Measurements from ENCODE around the gene GPR42. TPM values are rescaled to one million over a fixed set of nuclear protein-coding genes. Genes with fewer than 3 reads are reported as not detected.

Gene GPR42
- total and polyA plus RNA-seq, 3 experiments from 2014 or later = not detected

DNA sequence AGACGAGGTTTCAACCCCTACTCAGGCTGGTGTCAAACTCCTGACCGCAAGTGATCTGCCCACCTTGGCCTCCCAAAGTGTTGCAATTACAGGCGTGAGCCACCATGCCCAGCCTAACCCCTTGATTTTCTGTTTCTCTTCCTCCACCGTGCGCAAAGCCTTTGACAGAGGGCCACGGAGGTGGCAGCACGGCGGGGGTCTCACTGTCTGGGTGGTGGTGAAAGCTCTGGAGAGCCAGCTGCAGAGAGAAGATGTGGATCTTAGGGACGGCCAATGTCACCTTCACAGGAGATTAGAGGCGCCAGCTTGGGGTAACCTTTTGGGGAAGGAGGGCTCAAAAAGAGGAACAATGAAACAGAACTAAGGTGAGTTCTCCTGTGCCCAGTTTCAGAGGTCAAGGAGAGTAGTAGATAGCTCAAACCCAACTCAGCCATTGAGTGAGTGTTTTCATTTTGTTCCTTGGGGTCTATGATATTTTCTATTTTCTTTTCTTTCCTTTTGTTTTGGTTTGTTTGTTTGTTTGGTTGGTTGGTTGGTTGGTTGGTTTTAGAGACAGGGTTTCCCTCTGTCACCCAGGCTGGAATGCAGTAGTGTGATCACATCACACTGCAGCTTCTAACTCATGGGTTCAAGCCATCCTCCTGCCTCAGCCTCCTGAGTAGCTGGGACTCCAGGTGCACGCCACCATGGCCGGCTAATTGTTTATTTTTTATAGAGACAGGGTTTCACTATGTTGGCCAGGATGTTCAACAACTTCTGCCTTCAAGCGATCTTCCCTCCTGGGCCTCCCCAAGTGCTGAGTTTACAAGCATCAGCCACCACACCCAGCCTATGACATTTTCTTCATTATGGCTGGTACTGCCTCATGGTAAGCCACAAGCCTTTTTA is 37.7 kb downstream of the GPR42 start:
- H3K27me3 Mint-ChIP-seq = peaks cover 5 to 8% of the 10 kb centered on the region in 2 donors
- CTCF ChIA-PET = interaction anchor here (0.5 kb wide), 1 partner anchor 601 kb away, joined by 3 read pairs; no protein-coding TSS in a partner anchor

DNA sequence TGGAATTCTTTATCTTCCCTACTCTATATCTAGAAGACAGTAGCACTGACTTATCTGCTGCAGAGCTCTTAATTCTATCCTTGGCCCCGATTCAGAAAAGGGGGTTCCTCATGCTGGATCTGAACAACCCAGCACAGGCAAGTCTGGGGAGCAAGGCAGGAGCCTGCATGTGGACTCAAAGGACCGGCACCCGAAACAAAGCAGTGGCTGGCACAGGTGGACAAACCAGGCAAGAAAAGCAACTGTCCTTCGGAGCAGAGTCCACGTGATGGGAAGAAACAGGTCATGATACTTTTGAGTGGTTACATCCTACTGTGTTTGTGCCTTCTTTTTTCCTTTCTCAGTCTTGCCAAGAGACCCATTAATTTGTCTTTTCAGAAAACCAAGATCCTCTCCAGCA is 38.3 kb downstream of the GPR42 start:
- Histone ChIP-seq H3K36me3 (ENCODE audit: insufficient read depth, low read length) (no peaks in the 10 kb centered on the region), H3K4me3 (ENCODE audit: low read length) (no peak overlapping the region), H3K27me3 (ENCODE audit: insufficient read depth, low read length, poor library complexity, severe bottlenecking) (peaks cover 6% of the 10 kb centered on the region), H3K9me3 (ENCODE audit: low read length) (no peaks in the 10 kb centered on the region), H3K27ac (ENCODE audit: low read depth, low read length) (no peak overlapping the region), H3K4me1 (ENCODE audit: insufficient read depth, low read length) (no peaks in the 10 kb centered on the region)
- Mint-ChIP-seq H3K9me3 (no peaks in the 10 kb centered on the region), H3K27me3 (peaks cover 5 to 9% of the 10 kb centered on the region in 2 donors), H3K4me1 (no peaks in the 10 kb centered on the region), H3K36me3 (peaks cover 0 to 3% (median 0%) of the 10 kb centered on the region in 3 donors), H3K27ac (no peak overlapping the region), H3K4me3 (no peak overlapping the region)
- CTCF ChIA-PET = no interaction called here
- POLR2A ChIA-PET = no interaction called here
- no peak for DNase-seq

More for the DNA sequence above, 37.7 kb downstream of the GPR42 start:
- H3K4me1 ChIP-seq (ENCODE audit: insufficient read depth, low read length) = no peaks in the 10 kb centered on the region
- no peak overlapping the region for H3K27ac ChIP-seq (ENCODE audit: low read depth, low read length)
- H3K9me3 ChIP-seq (ENCODE audit: low read length) = no peaks in the 10 kb centered on the region
- no peaks in the 10 kb centered on the region for H3K36me3 ChIP-seq (ENCODE audit: insufficient read depth, low read length)
- no peak overlapping the region for H3K27ac Mint-ChIP-seq
- POLR2A ChIA-PET = no interaction called here
- H3K4me3 Mint-ChIP-seq = no peak overlapping the region
- H3K4me3 ChIP-seq (ENCODE audit: low read length) = no peak overlapping the region
- DNase-seq = no peak
- peaks cover 0 to 3% (median 0%) of the 10 kb centered on the region in 3 donors for H3K36me3 Mint-ChIP-seq
- H3K9me3 Mint-ChIP-seq = no peaks in the 10 kb centered on the region
- no peaks in the 10 kb centered on the region for H3K4me1 Mint-ChIP-seq
- H3K27me3 ChIP-seq (ENCODE audit: insufficient read depth, low read length, poor library complexity, severe bottlenecking) = peaks cover 3% of the 10 kb centered on the region

- no peaks in the 10 kb centered on the region for H3K4me1 Mint-ChIP-seq
- Histone ChIP-seq H3K36me3 (ENCODE audit: insufficient read depth, low read length) (no peaks in the 10 kb centered on the region), H3K4me1 (ENCODE audit: insufficient read depth, low read length) (no peaks in the 10 kb centered on the region), H3K27me3 (ENCODE audit: insufficient read depth, low read length, poor library complexity, severe bottlenecking) (peaks cover 9% of the 10 kb centered on the region), H3K27ac (ENCODE audit: low read depth, low read length) (no peak overlapping the region), H3K4me3 (ENCODE audit: low read length) (no peak overlapping the region), H3K9me3 (ENCODE audit: low read length) (no peaks in the 10 kb centered on the region)
- H3K36me3 Mint-ChIP-seq = no peaks in the 10 kb centered on the region
- DNase-seq = no peak
- ChIA-PET CTCF (no interaction called here), POLR2A (no interaction called here)
- peaks cover 5 to 15% of the 10 kb centered on the region in 2 donors for H3K27me3 Mint-ChIP-seq
- H3K4me3 Mint-ChIP-seq = peak overlapping the region in 1 of 7 donors; percentile 32
- H3K9me3 Mint-ChIP-seq = no peaks in the 10 kb centered on the region
- H3K27ac Mint-ChIP-seq = no peak overlapping the region
Observed at GRCh38 chr19:35410487-35410886, 39.6 kb downstream of the GPR42 start.

- no peak overlapping the region for H3K4me3 ChIP-seq (ENCODE audit: low read length)
- H3K9me3 Mint-ChIP-seq = no peaks in the 10 kb centered on the region
- H3K27ac ChIP-seq (ENCODE audit: low read depth, low read length) = no peak overlapping the region
- ChIA-PET POLR2A (interaction anchor here (0.6 to 0.7 kb wide), 2 partner anchors 31 to 36 kb away, joined by 3 to 8 read pairs; no protein-coding TSS in a partner anchor), CTCF (no interaction called here)
- no peaks in the 10 kb centered on the region for H3K36me3 ChIP-seq (ENCODE audit: insufficient read depth, low read length)
- peaks cover 0 to 4% (median 0%) of the 10 kb centered on the region in 3 donors for H3K4me1 Mint-ChIP-seq
- peaks cover 9% of the 10 kb centered on the region for H3K27me3 ChIP-seq (ENCODE audit: insufficient read depth, low read length, poor library complexity, severe bottlenecking)
- H3K27me3 Mint-ChIP-seq = peaks cover 12 to 43% of the 10 kb centered on the region in 2 donors
- H3K36me3 Mint-ChIP-seq = peaks cover 0 to 1% (median 0%) of the 10 kb centered on the region in 3 donors
- no peaks in the 10 kb centered on the region for H3K9me3 ChIP-seq (ENCODE audit: low read length)
- H3K27ac Mint-ChIP-seq = no peak overlapping the region
- no peaks in the 10 kb centered on the region for H3K4me1 ChIP-seq (ENCODE audit: insufficient read depth, low read length)
- no peak overlapping the region for H3K4me3 Mint-ChIP-seq
- DNase-seq = no peak
Observed at GRCh38 chr19:35414442-35414841, 43.6 kb downstream of the GPR42 start.

DNA sequence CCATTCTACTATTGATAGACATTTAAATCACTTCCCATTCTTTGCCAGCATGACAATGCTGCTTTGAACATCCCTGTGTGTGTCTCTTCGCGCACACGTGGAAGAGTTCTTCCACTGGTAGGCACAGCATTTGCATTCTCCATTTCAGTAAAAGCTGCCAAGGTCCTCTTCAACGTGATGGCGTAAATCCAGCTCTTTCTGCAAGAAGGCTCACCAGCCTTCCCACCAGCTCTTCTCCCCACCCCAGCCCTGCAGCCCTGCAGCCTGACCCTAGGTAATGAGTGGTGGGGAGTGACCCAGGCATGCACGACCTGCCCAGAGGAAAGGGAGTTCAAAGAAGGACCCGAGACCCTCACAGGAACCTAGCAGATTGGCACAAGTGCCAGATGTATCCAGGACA is 45.5 kb downstream of the GPR42 start:
- no peaks in the 10 kb centered on the region for H3K9me3 ChIP-seq (ENCODE audit: low read length)
- Mint-ChIP-seq H3K4me1 (peaks cover 0 to 4% (median 0%) of the 10 kb centered on the region in 3 donors), H3K36me3 (peaks cover 0 to 1% (median 0%) of the 10 kb centered on the region in 3 donors), H3K27me3 (peaks cover 12 to 43% of the 10 kb centered on the region in 2 donors), H3K9me3 (no peaks in the 10 kb centered on the region), H3K4me3 (no peak overlapping the region), H3K27ac (peak overlapping the region in 1 of 8 donors; percentile 0)
- no peak overlapping the region for H3K4me3 ChIP-seq (ENCODE audit: low read length)
- no peak for DNase-seq
- ChIA-PET CTCF (no interaction called here), POLR2A (no interaction called here)
- no peaks in the 10 kb centered on the region for H3K4me1 ChIP-seq (ENCODE audit: insufficient read depth, low read length)
- H3K36me3 ChIP-seq (ENCODE audit: insufficient read depth, low read length) = no peaks in the 10 kb centered on the region
- H3K27ac ChIP-seq (ENCODE audit: low read depth, low read length) = no peak overlapping the region
- H3K27me3 ChIP-seq (ENCODE audit: insufficient read depth, low read length, poor library complexity, severe bottlenecking) = peaks cover 9% of the 10 kb centered on the region

GRCh38 chr19:35417278-35417677 is 46.4 kb downstream of the GPR42 start:
- POLR2A ChIA-PET = no interaction called here
- Histone ChIP-seq H3K36me3 (ENCODE audit: insufficient read depth, low read length) (no peaks in the 10 kb centered on the region), H3K4me3 (ENCODE audit: low read length) (no peak overlapping the region), H3K27me3 (ENCODE audit: insufficient read depth, low read length, poor library complexity, severe bottlenecking) (peaks cover 9% of the 10 kb centered on the region), H3K9me3 (ENCODE audit: low read length) (no peaks in the 10 kb centered on the region), H3K4me1 (ENCODE audit: insufficient read depth, low read length) (no peaks in the 10 kb centered on the region), H3K27ac (ENCODE audit: low read depth, low read length) (no peak overlapping the region)
- CTCF ChIA-PET = interaction anchor here (1.0 kb wide), 1 partner anchor 52 kb away, joined by 3 read pairs; no protein-coding TSS in a partner anchor
- H3K27me3 Mint-ChIP-seq = peaks cover 12 to 43% of the 10 kb centered on the region in 2 donors
- peaks cover 0 to 4% (median 0%) of the 10 kb centered on the region in 3 donors for H3K4me1 Mint-ChIP-seq
- peak overlapping the region in 2 of 8 donors; percentile 29 to 57 for H3K27ac Mint-ChIP-seq
- DNase-seq = no peak
- peaks cover 0 to 1% (median 0%) of the 10 kb centered on the region in 3 donors for H3K36me3 Mint-ChIP-seq
- no peak overlapping the region for H3K4me3 Mint-ChIP-seq
- no peaks in the 10 kb centered on the region for H3K9me3 Mint-ChIP-seq

- H3K27ac Mint-ChIP-seq = peak overlapping the region in 2 of 8 donors; percentile 48 to 56
- no peaks in the 10 kb centered on the region for H3K9me3 Mint-ChIP-seq
- CTCF ChIA-PET = interaction anchor here (1.0 kb wide), 1 partner anchor 52 kb away, joined by 3 read pairs; no protein-coding TSS in a partner anchor
Observed at GRCh38 chr19:35417713-35418534, 47.1 kb downstream of the GPR42 start.

More at GRCh38 chr19:35417713-35418534, 47.1 kb downstream of the GPR42 start:
- peaks cover 0 to 1% (median 0%) of the 10 kb centered on the region in 3 donors for H3K36me3 Mint-ChIP-seq
- peaks cover 6% of the 10 kb centered on the region for H3K27me3 ChIP-seq (ENCODE audit: insufficient read depth, low read length, poor library complexity, severe bottlenecking)
- no peaks in the 10 kb centered on the region for H3K4me1 ChIP-seq (ENCODE audit: insufficient read depth, low read length)
- no peaks in the 10 kb centered on the region for H3K36me3 ChIP-seq (ENCODE audit: insufficient read depth, low read length)
- H3K9me3 ChIP-seq (ENCODE audit: low read length) = no peaks in the 10 kb centered on the region
- no peak overlapping the region for H3K27ac ChIP-seq (ENCODE audit: low read depth, low read length)
- H3K4me3 Mint-ChIP-seq = no peak overlapping the region
- H3K4me1 Mint-ChIP-seq = peaks cover 0 to 4% (median 0%) of the 10 kb centered on the region in 3 donors
- H3K27me3 Mint-ChIP-seq = peaks cover 12 to 39% of the 10 kb centered on the region in 2 donors
- no peak for DNase-seq
- POLR2A ChIA-PET = no interaction called here
- no peak overlapping the region for H3K4me3 ChIP-seq (ENCODE audit: low read length)
